H9 (cell line): ENCODE data around the gene EFCC1. TPM values are rescaled to one million over a fixed set of nuclear protein-coding genes. Genes with fewer than 3 reads are reported as not detected.

Experiments used
- DNase-seq: peaks from one replicate; pipeline ENCODE4 v3.0.0-alpha.2; 2017
- H2AFZ ChIP-seq: one replicate; pipeline ENCODE4 v1.6.1; 2013; ENCODE audit warnings: mild to moderate bottlenecking, low read length, control low read depth, moderate library complexity
- H2AK5ac ChIP-seq: 2 replicates; pipeline ENCODE4 v1.6.1; 2013; ENCODE audit warnings: low read length, control low read depth, mixed read lengths; ENCODE audit not compliant: insufficient read length
- H2BK120ac ChIP-seq: one replicate; pipeline ENCODE4 v1.6.1; 2013; ENCODE audit warnings: low read depth, mild to moderate bottlenecking, low read length, control low read depth, inconsistent platforms; ENCODE audit not compliant: poor library complexity, severe bottlenecking
- H2BK12ac ChIP-seq: 2 replicates; pipeline ENCODE4 v1.6.1; 2013; ENCODE audit warnings: low read length, control low read depth, mixed read lengths, low read depth; ENCODE audit not compliant: insufficient read length
- H2BK15ac ChIP-seq: 2 replicates; pipeline ENCODE4 v1.6.1; 2013; ENCODE audit warnings: low read depth, low read length, control low read depth
- H2BK20ac ChIP-seq: one replicate; pipeline ENCODE4 v1.6.1; 2013; ENCODE audit warnings: low read depth, mild to moderate bottlenecking, low read length, control low read depth, inconsistent platforms; ENCODE audit not compliant: poor library complexity, severe bottlenecking
- H2BK5ac ChIP-seq: 2 replicates; pipeline ENCODE4 v1.6.1; 2013; ENCODE audit warnings: low read length, control low read depth, mixed read lengths; ENCODE audit not compliant: insufficient read length
- H3K14ac ChIP-seq: 2 replicates; pipeline ENCODE4 v1.6.1; 2013; ENCODE audit warnings: low read length, control low read depth; ENCODE audit not compliant: insufficient read depth
- H3K18ac ChIP-seq: 2 replicates; pipeline ENCODE4 v1.6.1; 2013; ENCODE audit warnings: low read depth, mild to moderate bottlenecking, mixed read lengths, low read length, control low read depth; ENCODE audit not compliant: insufficient read length
- H3K23ac ChIP-seq: 2 replicates; pipeline ENCODE4 v1.6.1; 2013; ENCODE audit warnings: low read length, control low read depth, mixed read lengths, low read depth; ENCODE audit not compliant: insufficient read length
- H3K23me2 ChIP-seq: 2 replicates; pipeline ENCODE4 v1.6.1; 2013; ENCODE audit warnings: low read depth, mild to moderate bottlenecking, mixed read lengths, low read length, control low read depth; ENCODE audit not compliant: insufficient read length, poor library complexity, severe bottlenecking
- H3K27ac ChIP-seq: 2 replicates; pipeline ENCODE4 v1.5.1; 2013; ENCODE audit warnings: low read length, control low read depth, mixed read lengths, low read depth; ENCODE audit not compliant: insufficient read length
- H3K27me3 ChIP-seq: 2 replicates; pipeline ENCODE4 v1.6.1; 2013; ENCODE audit warnings: low read length, control low read depth, inconsistent platforms; ENCODE audit not compliant: insufficient read depth
- H3K4ac ChIP-seq: 2 replicates; pipeline ENCODE4 v1.6.1; 2013; ENCODE audit warnings: low read depth, mild to moderate bottlenecking, control low read depth, inconsistent platforms, low read length, moderate library complexity
- H3K4me1 ChIP-seq: 2 replicates; pipeline ENCODE4 v1.6.1; 2013; ENCODE audit warnings: low read length, control low read depth, inconsistent platforms; ENCODE audit not compliant: insufficient read depth
- H3K4me2 ChIP-seq: 2 replicates; pipeline ENCODE4 v1.6.1; 2013; ENCODE audit warnings: low read length, control low read depth, mixed read lengths; ENCODE audit not compliant: insufficient read length, insufficient read depth
- H3K56ac ChIP-seq: 2 replicates; pipeline ENCODE4 v1.6.1; 2013; ENCODE audit warnings: low read depth, mild to moderate bottlenecking, mixed read lengths, low read length, control low read depth; ENCODE audit not compliant: insufficient read length
- H3K79me1 ChIP-seq: 2 replicates; pipeline ENCODE4 v1.6.1; 2013; ENCODE audit warnings: low read depth, mild to moderate bottlenecking, moderate library complexity, low read length, control low read depth, inconsistent platforms; ENCODE audit not compliant: insufficient read depth, poor library complexity, severe bottlenecking
- H3K79me2 ChIP-seq: 2 replicates; pipeline ENCODE4 v1.6.1; 2013; ENCODE audit warnings: low read length, control low read depth, inconsistent platforms; ENCODE audit not compliant: insufficient read depth
- H3K9ac ChIP-seq: 2 replicates; pipeline ENCODE4 v1.6.1; 2013; ENCODE audit warnings: low read length, control low read depth, mixed read lengths; ENCODE audit not compliant: insufficient read length; ENCODE audit errors: extremely low read depth
- H3K9me3 ChIP-seq: one replicate; pipeline ENCODE4 v1.6.1; 2013; ENCODE audit warnings: low read depth, low read length, inconsistent platforms; ENCODE audit not compliant: control insufficient read depth
- H3T11ph ChIP-seq: one replicate; pipeline ENCODE4 v1.6.1; 2013; ENCODE audit warnings: mild to moderate bottlenecking, low read length, control low read depth, inconsistent platforms
- H4K20me1 ChIP-seq: one replicate; pipeline ENCODE4 v1.6.1; 2013; ENCODE audit not compliant: control insufficient read depth, insufficient read length, insufficient read depth
- H4K5ac ChIP-seq: 2 replicates; pipeline ENCODE4 v1.6.1; 2013; ENCODE audit warnings: low read depth, mild to moderate bottlenecking, mixed read lengths, low read length, control low read depth; ENCODE audit not compliant: insufficient read length
- H4K8ac ChIP-seq: replicated peaks from 2 replicates; pipeline ENCODE4 v1.6.1; 2013; ENCODE audit warnings: low read length, control low read depth, mixed read lengths, low read depth; ENCODE audit not compliant: insufficient read length
- H4K91ac ChIP-seq: 2 replicates; pipeline ENCODE4 v1.6.1; 2013; ENCODE audit warnings: low read depth, mild to moderate bottlenecking, moderate library complexity, mixed read lengths, low read length, control low read depth; ENCODE audit not compliant: insufficient read length
- H3K27ac Mint-ChIP-seq, 3 experiments: 2 replicates in 2 of 3; 3 replicates in 1 of 3; pipeline ENCODE4 v1.8.0; 2020 to 2021; ENCODE audit warnings: mixed read lengths in 3 of 3, mild to moderate bottlenecking in 1 of 3, moderate library complexity in 1 of 3
- H3K27me3 Mint-ChIP-seq: 2 replicates; pipeline ENCODE4 v1.8.0; 2021; ENCODE audit warnings: low read depth, mild to moderate bottlenecking, moderate library complexity, mixed read lengths
- H3K36me3 Mint-ChIP-seq, 3 experiments: 2 replicates in 2 of 3; 3 replicates in 1 of 3; pipeline ENCODE4 v1.8.0; 2020 to 2021; ENCODE audit warnings: low read depth in 3 of 3, mixed read lengths in 3 of 3; ENCODE audit not compliant: insufficient read depth in 1 of 3
- H3K4me1 Mint-ChIP-seq, 2 experiments: 2 replicates each; pipeline ENCODE4 v1.8.0; 2020; ENCODE audit warnings: mixed read lengths in 2 of 2
- H3K4me3 Mint-ChIP-seq, 2 experiments: 2 replicates in 1 of 2; 3 replicates in 1 of 2; pipeline ENCODE4 v1.8.0; 2020 to 2021; ENCODE audit warnings: mild to moderate bottlenecking in 2 of 2, mixed read lengths in 2 of 2, moderate library complexity in 1 of 2
- H3K9me3 Mint-ChIP-seq, 2 experiments: 2 replicates in 1 of 2; 3 replicates in 1 of 2; pipeline ENCODE4 v1.8.0; 2020; ENCODE audit warnings: mild to moderate bottlenecking in 2 of 2, mixed read lengths in 2 of 2, moderate library complexity in 1 of 2
- WGBS: extraction: QIAGEN DNeasy Blood & Tissue Kit; methylation state at CpG from one replicate; pipeline ENCODE4 v1.1.7; 2013; ENCODE audit warnings: missing lambda C conversion rate, low lambda C conversion rate, mixed read lengths; ENCODE audit not compliant: insufficient read length; ENCODE audit errors: extremely low coverage; 5-methylcytosine and 5-hydroxymethylcytosine counted together
- total RNA-seq: library from RNA; stranded (reverse); gene quantifications from 2 replicates; pipeline ENCODE4 v1.2.1, GENCODE V29; 2021
- TF ChIP-seq, protein P1 (sequence below): fragments of 200-600 bp; sonication (generic); conservative IDR thresholded peaks from 3 replicates; pipeline ENCODE4 v1.8.0; 2021; ENCODE audit warnings: antibody characterized with exemption, mild to moderate bottlenecking

Gene EFCC1
- total RNA-seq, 1 experiment from 2014 or later = 0.09 TPM

DNA sequence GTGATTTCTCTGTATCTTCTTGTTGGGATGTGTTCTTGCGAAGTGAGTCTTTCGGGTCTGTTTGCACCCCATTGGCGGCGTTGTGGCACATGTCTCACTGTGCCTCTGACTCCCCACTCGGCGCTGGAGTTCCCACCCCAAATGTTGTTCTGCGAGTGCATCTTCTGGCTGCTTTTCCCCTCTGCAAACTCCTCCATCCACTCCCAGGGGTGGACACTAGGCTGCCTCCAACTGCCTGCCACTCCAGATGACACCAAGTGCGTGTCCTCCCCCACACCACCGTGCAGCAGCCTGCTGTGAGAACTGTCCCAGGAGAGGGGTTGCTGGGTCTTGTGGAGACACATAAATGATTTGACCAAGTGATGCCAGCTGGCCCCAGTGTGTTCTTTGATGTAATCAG, 17.6 kb downstream of the EFCC1 start:
- no peak overlapping the region for H4K91ac ChIP-seq
- no peaks in the 10 kb centered on the region for H3K4me1 ChIP-seq
- H2BK120ac ChIP-seq = no peak overlapping the region
- no peak overlapping the region for H2BK20ac ChIP-seq
- Mint-ChIP-seq H3K27me3 (peaks cover 21% of the 10 kb centered on the region), H3K36me3 (no peaks in the 10 kb centered on the region), H3K4me3 (no peak overlapping the region), H3K9me3 (no peaks in the 10 kb centered on the region), H3K27ac (no peak overlapping the region), H3K4me1 (peaks cover 2 to 15% of the 10 kb centered on the region in 2 experiments)
- H3K9me3 ChIP-seq = no peaks in the 10 kb centered on the region
- H2BK5ac ChIP-seq = no peak overlapping the region
- no peak overlapping the region for H4K8ac ChIP-seq
- no peak overlapping the region for H3K14ac ChIP-seq
- no peak overlapping the region for H3K9ac ChIP-seq
- H3K23me2 ChIP-seq = no peaks in the 10 kb centered on the region
- no peaks in the 10 kb centered on the region for H4K20me1 ChIP-seq
- no peak overlapping the region for H3K4me2 ChIP-seq
- no peak overlapping the region for H2AFZ ChIP-seq
- no peak overlapping the region for H4K5ac ChIP-seq
- no peaks in the 10 kb centered on the region for H3K79me2 ChIP-seq
- H3K18ac ChIP-seq = no peak overlapping the region
- no peak overlapping the region for H2BK15ac ChIP-seq
- H3K27ac ChIP-seq = no peak overlapping the region
- no CpG with 5 or more reads among the region's 9 CpGs for WGBS
- no peak overlapping the region for H3K56ac ChIP-seq
- H2BK12ac ChIP-seq = no peak overlapping the region
- H3K23ac ChIP-seq = no peak overlapping the region
- H2AK5ac ChIP-seq = no peak overlapping the region
- no peak overlapping the region for H3K4ac ChIP-seq
- no peak for DNase-seq
- no peaks in the 10 kb centered on the region for H3K79me1 ChIP-seq
- TF ChIP-seq, protein P1, sequence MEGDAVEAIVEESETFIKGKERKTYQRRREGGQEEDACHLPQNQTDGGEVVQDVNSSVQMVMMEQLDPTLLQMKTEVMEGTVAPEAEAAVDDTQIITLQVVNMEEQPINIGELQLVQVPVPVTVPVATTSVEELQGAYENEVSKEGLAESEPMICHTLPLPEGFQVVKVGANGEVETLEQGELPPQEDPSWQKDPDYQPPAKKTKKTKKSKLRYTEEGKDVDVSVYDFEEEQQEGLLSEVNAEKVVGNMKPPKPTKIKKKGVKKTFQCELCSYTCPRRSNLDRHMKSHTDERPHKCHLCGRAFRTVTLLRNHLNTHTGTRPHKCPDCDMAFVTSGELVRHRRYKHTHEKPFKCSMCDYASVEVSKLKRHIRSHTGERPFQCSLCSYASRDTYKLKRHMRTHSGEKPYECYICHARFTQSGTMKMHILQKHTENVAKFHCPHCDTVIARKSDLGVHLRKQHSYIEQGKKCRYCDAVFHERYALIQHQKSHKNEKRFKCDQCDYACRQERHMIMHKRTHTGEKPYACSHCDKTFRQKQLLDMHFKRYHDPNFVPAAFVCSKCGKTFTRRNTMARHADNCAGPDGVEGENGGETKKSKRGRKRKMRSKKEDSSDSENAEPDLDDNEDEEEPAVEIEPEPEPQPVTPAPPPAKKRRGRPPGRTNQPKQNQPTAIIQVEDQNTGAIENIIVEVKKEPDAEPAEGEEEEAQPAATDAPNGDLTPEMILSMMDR = no peak
- no peak overlapping the region for H3T11ph ChIP-seq
- no peaks in the 10 kb centered on the region for H3K27me3 ChIP-seq
